ACC112 (cell line): ENCODE data around the gene CLEC10A.

Experiments
- H2AFZ ChIP-seq: fragments of 200-600 bp; sonication (generic); one replicate; pipeline ENCODE4 v1.6.0; 2017; ENCODE audit warnings: antibody characterized with exemption, low read length; ENCODE audit not compliant: unreplicated experiment
- H3K27ac ChIP-seq: fragments of 200-600 bp; sonication (generic); 2 replicates; pipeline ENCODE4 v1.5.1; 2014; ENCODE audit warnings: low read depth, mild to moderate bottlenecking, antibody characterized with exemption, low read length, moderate library complexity
- H3K27me3 ChIP-seq: fragments of 200-600 bp; sonication (generic); 2 replicates; pipeline ENCODE4 v1.6.1; 2014; ENCODE audit warnings: mild to moderate bottlenecking, antibody characterized with exemption, low read length, moderate library complexity, mixed read lengths; ENCODE audit not compliant: insufficient read depth
- H3K36me3 ChIP-seq: fragments of 200-600 bp; sonication (generic); 2 replicates; pipeline ENCODE4 v1.6.1; 2016; ENCODE audit warnings: mild to moderate bottlenecking, antibody characterized with exemption, low read length, moderate library complexity, mixed read lengths; ENCODE audit not compliant: insufficient read depth
- H3K4me1 ChIP-seq: fragments of 200-600 bp; sonication (generic); one replicate; pipeline ENCODE4 v1.6.1; 2016; ENCODE audit warnings: low read length, mixed read lengths; ENCODE audit not compliant: insufficient read depth, unreplicated experiment, control insufficient read depth
- H3K4me3 ChIP-seq: fragments of 200-600 bp; sonication (generic); 2 replicates; pipeline ENCODE4 v1.5.1; 2014; ENCODE audit warnings: mild to moderate bottlenecking, low read depth, low read length
- H3K79me2 ChIP-seq: fragments of 200-600 bp; sonication (generic); one replicate; pipeline ENCODE4 v1.6.0; 2016; ENCODE audit warnings: low read length; ENCODE audit not compliant: control insufficient read depth, unreplicated experiment, insufficient read depth

Gene CLEC10A

DNA sequence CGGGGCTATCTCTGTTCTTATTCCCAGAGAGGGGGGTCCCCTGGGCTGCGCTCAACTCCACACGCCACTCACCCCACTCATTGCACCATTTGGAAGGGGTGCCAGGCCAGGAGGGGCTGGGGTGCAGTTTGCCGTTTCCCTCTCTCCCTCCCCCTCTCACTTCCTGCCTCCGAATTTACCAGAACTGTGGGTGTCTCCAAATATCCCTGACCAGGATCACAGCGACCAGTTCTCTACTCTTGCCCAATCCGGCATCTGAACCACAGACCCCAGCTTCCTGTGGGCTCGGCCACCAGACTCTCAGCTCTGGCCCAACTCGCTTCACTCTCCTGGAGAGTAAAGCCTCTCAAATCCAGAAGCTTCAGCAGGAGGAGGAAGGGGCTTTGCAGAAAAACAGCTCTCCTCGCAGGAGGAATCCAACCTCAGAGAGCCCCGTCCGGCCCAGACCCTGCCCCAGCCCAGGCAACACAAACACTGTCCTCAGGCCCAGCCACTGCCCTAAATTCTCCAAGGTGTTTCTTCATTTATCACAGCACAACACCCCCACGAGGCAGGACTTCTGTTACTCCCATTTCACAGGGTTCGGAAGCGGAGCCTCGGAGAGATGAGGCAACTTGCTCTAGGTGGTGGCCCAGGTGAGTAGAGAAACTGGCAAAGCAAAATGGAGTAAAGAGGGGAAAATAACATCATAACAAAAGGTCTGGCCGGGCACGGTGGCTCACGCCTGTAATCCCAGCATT lies 35.0 kb upstream of the CLEC10A start:
- no peak overlapping the region for H2AFZ ChIP-seq
- H3K27ac ChIP-seq, result no peak overlapping the region
- no peaks in the 10 kb centered on the region for H3K36me3 ChIP-seq
- no peaks in the 10 kb centered on the region for H3K79me2 ChIP-seq
- no peak overlapping the region for H3K4me3 ChIP-seq
- H3K27me3 ChIP-seq, result 0 out of 2 replicates have a peak, but pooled peaks cover 6% of the 10 kb centered on the region
- H3K4me1 ChIP-seq, result no peaks in the 10 kb centered on the region

DNA sequence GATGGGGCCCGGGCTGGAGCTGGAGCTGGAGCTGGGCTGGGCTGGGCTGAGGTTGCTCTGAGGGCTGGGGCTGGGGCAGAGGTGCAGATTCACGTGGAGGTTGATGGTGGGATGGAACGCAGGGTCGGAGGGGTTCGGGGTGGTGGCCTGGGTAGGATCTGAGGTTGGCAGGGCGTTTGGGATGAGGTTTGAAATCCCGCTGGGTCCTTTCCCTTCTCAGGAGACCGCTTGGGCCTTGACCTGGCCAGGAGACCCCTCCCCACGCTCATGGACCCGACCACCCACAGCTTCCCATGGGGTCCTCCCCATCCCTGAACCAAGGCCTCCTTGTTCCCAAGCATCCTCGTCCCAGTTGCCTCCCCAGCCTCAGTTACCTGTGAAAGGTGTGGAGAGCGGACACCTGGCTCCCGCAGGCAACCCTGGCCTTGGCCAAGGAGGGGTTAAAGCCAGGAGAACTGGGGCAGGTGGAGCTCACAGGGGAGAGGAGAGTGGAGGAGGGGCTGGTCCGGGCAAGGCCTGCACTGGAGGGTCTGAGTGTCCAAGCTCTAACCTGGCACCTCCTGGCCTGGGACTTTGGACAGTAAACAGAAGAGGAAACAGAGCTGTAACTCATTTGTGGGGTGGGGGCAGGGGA lies 34.3 kb upstream of the CLEC10A start, which contains the start of gene ASGR2:
TSS of gene ASGR2 (minus strand) at position 582 of the 634 bp plus-strand sequence. CDS start 582 bp downstream, outside the sequence.
- H3K27me3 ChIP-seq, result 0 out of 2 replicates have a peak, but pooled peaks cover 6% of the 10 kb centered on the region
- no peaks in the 10 kb centered on the region for H3K4me1 ChIP-seq
- no peak within 1 kb of the TSS for H2AFZ ChIP-seq
- no peaks in the 10 kb centered on the region for H3K36me3 ChIP-seq
- H3K27ac ChIP-seq, result no peak within 1 kb of the TSS
- no peaks in the 10 kb centered on the region for H3K79me2 ChIP-seq
- H3K4me3 ChIP-seq, result no peak within 1 kb of the TSS

DNA sequence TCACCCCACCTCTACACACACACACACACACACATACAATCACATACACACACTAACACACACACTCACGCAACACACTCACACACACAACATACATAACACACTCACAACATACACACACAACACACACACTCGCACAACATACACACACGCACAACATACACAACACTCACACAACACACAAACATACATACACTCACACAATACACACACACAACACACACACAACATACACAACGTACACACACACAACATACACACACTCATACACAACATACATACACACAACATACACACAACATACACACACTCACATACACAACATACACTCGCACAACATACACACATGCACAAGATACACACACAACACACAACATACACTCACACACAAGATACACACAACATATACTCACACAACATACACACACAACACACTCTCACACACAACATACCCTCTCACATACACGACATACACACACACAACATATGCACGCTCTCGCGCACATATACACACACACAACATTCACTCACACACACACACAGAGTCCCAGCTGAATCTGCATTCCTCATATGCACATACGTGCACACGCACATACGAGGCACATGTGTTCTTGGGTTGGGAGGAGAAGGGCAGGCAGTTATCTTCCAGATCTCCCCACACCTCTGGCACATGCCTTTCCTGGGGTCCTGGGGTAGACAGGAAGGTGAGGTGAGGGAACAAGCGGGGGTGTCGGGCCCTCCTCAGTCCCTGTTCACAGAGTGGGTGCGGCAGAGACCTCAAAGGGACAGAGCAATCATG lies 33.4 kb upstream of the CLEC10A start:
- no peaks in the 10 kb centered on the region for H3K4me1 ChIP-seq

DNA sequence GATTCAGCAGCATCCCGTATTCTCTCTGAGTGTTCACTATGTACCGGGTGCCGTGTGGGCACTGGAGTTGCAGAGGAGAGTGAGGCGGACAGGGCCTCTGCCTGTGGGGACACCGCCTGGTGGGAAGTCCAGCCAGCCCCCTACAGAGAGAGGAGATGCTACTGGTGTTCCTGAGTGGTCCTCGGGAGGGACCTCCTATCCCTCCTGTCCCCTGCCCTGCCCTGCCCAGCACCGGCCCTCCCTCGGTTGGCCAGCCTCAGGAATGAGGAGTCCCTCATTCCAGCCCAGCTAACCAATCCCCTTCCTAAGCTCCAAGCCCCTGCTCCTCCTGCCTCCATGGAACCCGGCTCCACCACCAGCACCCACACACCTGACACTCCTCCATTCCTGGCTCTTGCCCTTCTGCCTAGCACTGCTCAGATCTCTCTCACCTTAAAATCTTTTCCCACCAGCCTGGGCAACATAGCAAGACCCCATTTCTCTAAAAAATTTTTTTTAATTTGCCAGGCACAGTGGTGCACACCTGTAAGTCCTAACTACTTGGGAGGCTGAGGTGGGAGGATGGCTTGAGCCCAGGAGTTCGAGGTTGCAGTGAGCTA lies 32.6 kb upstream of the CLEC10A start:
- Histone ChIP-seq H3K4me3 (no peak overlapping the region), H3K36me3 (no peaks in the 10 kb centered on the region), H3K27ac (no peak overlapping the region), H3K79me2 (no peaks in the 10 kb centered on the region), H2AFZ (no peak overlapping the region), H3K4me1 (no peaks in the 10 kb centered on the region), H3K27me3 (0 out of 2 replicates have a peak, but pooled peaks cover 3% of the 10 kb centered on the region)

More for the DNA sequence above, 33.4 kb upstream of the CLEC10A start:
- Histone ChIP-seq H3K27me3 (0 out of 2 replicates have a peak, but pooled peaks cover 4% of the 10 kb centered on the region), H3K36me3 (no peaks in the 10 kb centered on the region), H3K79me2 (no peaks in the 10 kb centered on the region), H3K27ac (no peak overlapping the region), H2AFZ (no peak overlapping the region), H3K4me3 (no peak overlapping the region)

DNA sequence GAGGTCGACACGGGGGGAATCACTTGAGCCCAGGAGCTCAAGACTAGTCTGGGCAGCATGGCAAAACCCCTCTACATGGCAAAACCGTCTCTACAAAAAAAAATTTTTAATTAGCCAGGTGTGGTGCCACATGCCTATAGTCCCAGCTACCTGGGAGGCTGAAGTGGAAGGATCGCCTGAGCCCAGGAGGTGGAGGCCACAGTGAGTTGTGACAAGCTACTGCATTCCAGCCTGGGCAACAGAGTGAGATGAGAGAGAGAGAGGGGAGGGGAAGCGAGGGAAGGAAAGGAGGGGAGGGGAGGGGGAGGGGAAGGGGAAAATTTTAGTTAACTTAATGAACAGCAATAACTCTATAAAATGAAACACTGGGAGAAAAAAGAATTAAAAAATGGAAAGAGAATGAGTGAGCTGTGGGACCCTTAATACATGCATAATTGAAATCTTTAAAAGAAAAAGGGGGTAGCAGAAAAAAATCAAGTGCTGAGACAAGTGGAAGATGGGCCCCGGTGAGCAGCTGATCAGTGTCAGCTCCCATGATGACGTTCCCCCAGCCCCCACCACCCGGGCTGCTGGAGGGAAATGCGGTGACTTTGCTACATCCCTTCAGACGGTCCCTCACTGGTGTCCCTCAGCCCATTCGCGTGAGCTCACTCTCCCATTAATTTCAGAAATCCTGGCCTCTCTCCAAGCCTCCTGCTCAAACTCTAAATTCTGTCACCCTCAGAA lies 31.9 kb upstream of the CLEC10A start:
- H3K27me3 ChIP-seq, result 0 out of 2 replicates have a peak, but pooled peaks cover 3% of the 10 kb centered on the region
- no peak overlapping the region for H2AFZ ChIP-seq
- H3K36me3 ChIP-seq, result no peaks in the 10 kb centered on the region
- H3K4me1 ChIP-seq, result no peaks in the 10 kb centered on the region
- H3K27ac ChIP-seq, result no peak overlapping the region
- H3K4me3 ChIP-seq, result no peak overlapping the region
- no peaks in the 10 kb centered on the region for H3K79me2 ChIP-seq

GRCh38 chr17:7110617-7111306 lies 30.7 kb upstream of the CLEC10A start:
- Histone ChIP-seq H3K36me3 (no peaks in the 10 kb centered on the region), H3K27me3 (0 out of 2 replicates have a peak, but pooled peaks cover 3% of the 10 kb centered on the region), H3K4me1 (no peaks in the 10 kb centered on the region), H3K27ac (no peak overlapping the region), H2AFZ (no peak overlapping the region), H3K4me3 (no peak overlapping the region), H3K79me2 (no peaks in the 10 kb centered on the region)

- Histone ChIP-seq H3K27ac (no peak overlapping the region), H3K79me2 (no peaks in the 10 kb centered on the region), H3K36me3 (no peaks in the 10 kb centered on the region), H3K4me3 (no peak overlapping the region), H3K4me1 (no peaks in the 10 kb centered on the region), H2AFZ (no peak overlapping the region), H3K27me3 (0 out of 2 replicates have a peak, but pooled peaks cover 3% of the 10 kb centered on the region)
Observed at GRCh38 chr17:7109461-7110322, 29.6 kb upstream of the CLEC10A start.

DNA sequence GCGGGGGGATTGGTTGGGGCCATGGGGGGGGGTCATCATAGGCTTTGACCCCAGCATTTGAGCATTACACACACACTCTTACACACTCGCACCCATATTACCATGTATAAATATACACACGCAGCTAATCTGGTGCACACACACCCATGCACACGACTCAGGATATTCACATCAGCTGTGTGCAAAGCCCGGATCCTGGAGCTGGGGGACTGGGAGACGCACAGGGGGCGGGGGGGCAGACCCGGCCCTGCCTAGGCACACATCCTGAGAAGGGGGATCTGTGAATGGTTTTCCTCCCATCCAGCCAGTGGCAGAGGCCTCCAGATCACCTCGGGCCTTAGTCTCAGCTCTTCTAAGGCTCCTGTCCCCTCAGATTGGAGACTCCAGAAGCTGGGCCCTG lies 28.9 kb upstream of the CLEC10A start:
- Histone ChIP-seq H3K4me1 (no peaks in the 10 kb centered on the region), H2AFZ (no peak overlapping the region), H3K79me2 (no peaks in the 10 kb centered on the region), H3K4me3 (no peak overlapping the region), H3K27me3 (0 out of 2 replicates have a peak, but pooled peaks cover 3% of the 10 kb centered on the region), H3K27ac (no peak overlapping the region), H3K36me3 (no peaks in the 10 kb centered on the region)

DNA sequence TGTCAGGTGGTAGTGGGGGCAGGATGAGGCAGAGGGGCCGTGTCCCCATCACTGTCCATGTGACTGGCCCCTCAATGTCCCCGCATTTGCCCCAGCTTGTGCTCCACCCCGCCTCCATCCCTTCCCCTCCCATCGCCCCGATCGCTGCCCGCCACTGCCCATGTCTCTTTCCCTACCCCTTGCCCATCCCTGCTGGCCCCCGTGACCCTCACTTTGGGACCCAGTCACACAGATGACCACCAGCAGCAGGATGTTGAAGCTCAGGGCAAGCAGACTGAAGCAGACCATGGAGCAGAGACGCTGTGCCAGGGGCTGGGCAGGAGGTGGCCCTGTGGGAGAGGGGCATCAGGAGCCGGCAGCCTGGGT lies 28.5 kb upstream of the CLEC10A start:
- H3K4me1 ChIP-seq, result no peaks in the 10 kb centered on the region
- no peak overlapping the region for H2AFZ ChIP-seq
- H3K27ac ChIP-seq, result no peak overlapping the region
- H3K27me3 ChIP-seq, result peaks cover 3% of the 10 kb centered on the region; the same call in 1 of the 2 replicates
- no peaks in the 10 kb centered on the region for H3K36me3 ChIP-seq
- H3K79me2 ChIP-seq, result no peaks in the 10 kb centered on the region
- no peak overlapping the region for H3K4me3 ChIP-seq
